Testis (tissue), 2 donors: Measurements from ENCODE around the gene SIVA1.

Experiments used
- CTCF ChIP-seq, 3 experiments: fragments of 450-650 bp in 2 of 3; fragments of 200-600 bp in 1 of 3; sonication (generic) in 1 of 3; IDR thresholded peaks; one replicate each; pipeline ENCODE4 v1.5.1; 2016 to 2019; ENCODE audit warnings: antibody characterized with exemption in 3 of 3, mild to moderate bottlenecking in 2 of 3, moderate library complexity in 1 of 3
- POLR2A ChIP-seq: fragments of 450-650 bp; IDR thresholded peaks from one replicate; pipeline ENCODE4 v1.6.1; 2017; ENCODE audit warnings: antibody characterized with exemption, mild to moderate bottlenecking, moderate library complexity

DNA sequence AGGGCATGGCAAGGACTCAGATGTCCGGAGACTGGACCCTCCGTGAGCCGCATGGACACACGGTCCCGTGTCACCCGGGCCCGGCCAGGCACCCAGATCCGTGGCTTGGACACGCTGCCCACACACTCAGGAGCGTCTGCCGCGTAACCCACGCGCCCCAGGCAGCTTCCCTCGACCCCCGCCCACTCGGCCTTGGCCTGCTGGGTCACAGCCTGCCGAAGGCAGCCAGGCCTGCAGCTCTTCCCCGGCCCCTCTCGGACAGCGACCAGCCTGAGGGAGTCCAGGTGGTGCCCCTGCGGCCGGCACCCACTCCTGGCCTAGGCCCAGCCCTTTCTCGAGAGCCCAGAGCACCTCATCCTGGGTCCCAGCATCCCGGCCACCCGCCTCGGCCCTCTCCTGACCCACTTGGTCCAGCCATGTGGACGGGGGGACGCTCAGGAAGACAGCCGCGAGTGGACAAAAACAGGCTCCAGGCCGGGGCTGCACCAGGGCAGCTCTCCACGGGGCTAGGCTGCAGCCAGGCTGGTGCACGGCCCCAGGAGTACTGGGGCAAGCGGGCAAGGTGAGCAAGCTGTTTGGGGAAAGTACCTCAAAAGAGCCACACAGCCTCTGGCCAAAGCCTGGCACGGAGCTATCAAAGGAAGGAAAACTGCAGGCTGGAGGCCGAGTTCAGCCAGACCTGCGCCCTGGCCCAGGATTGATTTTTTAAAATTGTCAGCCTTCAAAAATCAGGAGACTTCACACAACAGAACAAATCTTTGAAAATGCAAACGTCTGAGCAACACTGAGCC lies 36.1 kb downstream of the SIVA1 start:
- no peak for TF ChIP-seq POLR2A
- TF ChIP-seq CTCF (IDR thresholded peaks at IDR 0.05), result no peak
